ENCODE measurements around the gene ZNF385B. TPM values are rescaled to one million over a fixed set of nuclear protein-coding genes. Genes with fewer than 3 reads are reported as not detected.

Gene ZNF385B
- total and polyA plus RNA-seq, 10 of the 15 experiments (the other 5 are each of a cell fraction or from before 2014, with no cell fraction given), result not detected

DNA sequence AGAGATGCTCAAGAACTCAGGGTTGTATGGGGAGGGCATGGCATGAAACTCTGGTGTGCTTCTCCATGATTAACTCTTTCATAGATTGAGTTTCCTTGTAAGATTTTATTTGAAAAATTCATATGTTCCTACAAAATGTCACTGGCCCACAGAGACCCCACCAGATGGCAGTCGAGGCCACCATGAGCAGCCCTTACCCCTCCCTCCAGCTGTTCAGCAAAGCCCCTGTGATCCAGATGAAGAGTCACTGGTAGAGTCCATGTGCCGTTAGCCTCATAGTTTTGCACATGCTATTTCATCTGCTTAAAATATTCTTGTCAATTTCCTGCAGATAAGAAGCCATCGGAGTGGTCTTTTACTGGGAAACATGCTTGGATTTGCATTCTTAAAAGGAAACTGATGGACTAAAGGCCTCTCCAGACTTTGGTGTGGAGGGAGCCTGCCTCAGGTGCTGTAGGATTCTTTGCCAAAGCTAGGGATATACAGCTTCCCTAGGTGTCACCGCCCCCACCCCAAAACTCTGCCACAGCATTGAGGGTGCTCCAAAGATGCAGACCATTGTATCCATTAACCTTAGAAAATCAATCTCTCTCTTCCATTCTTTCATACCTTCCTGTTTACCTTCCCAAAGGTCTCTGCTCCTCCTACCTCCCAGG lies 18.8 kb downstream of the ZNF385B start:
- intact Hi-C loops (cut with micrococcal nuclease; ENCODE audit: unreplicated experiment) (loop anchor here (5.0 kb wide), 1 partner anchor 235 kb away; no protein-coding TSS in a partner anchor), in situ Hi-C loops (cut with MboI) (no loop called here)
- Histone ChIP-seq H4K20me1 (ENCODE audit: control insufficient read depth, insufficient read depth) (no peaks in the 10 kb centered on the region), H3K4me3 (no peak overlapping the region), H3K27ac (ENCODE audit: control insufficient read depth, insufficient read depth) (no peak overlapping the region), H3K9me3 (replicated peaks; ENCODE audit: control insufficient read depth, insufficient read depth, low read length) (no peaks in the 10 kb centered on the region), H3K36me3 (ENCODE audit: control insufficient read depth in 2 of 2, insufficient read depth in 2 of 2, low read length in 1 of 2) (no peaks in the 10 kb centered on the region), H3K4me2 (ENCODE audit: control insufficient read depth, insufficient read depth) (no peak overlapping the region), H3K27me3 (replicated peaks in 1 of 2; ENCODE audit: control insufficient read depth in 2 of 2, insufficient read depth in 2 of 2, low read length in 1 of 2) (no peaks in the 10 kb centered on the region; a peak in 2 of 4 replicates), H2AFZ (ENCODE audit: control insufficient read depth, low read depth, low read length) (no peak overlapping the region), H3K79me2 (ENCODE audit: control insufficient read depth, insufficient read depth, low read length) (no peaks in the 10 kb centered on the region), H3K9ac (ENCODE audit: control insufficient read depth, insufficient read depth, low read length) (no peak overlapping the region), H3K4me1 (ENCODE audit: control insufficient read depth, insufficient read depth, low read length) (no peaks in the 10 kb centered on the region)
- CTCF ChIA-PET, result no interaction called here
- ATAC-seq (peak; percentile 75), DNase-seq (ENCODE audit: low read depth, low spot score) (no peak), FAIRE-seq (no peak)
- SMC1A ChIA-PET (ENCODE audit: uncharacterized antibody, unreplicated experiment), result no interaction called here
- RAD21 ChIA-PET (ENCODE audit: unreplicated experiment), result interaction anchor here (0.9 kb wide), 1 partner anchor 64 kb away, joined by 3 read pairs; no protein-coding TSS in a partner anchor
- POLR2A ChIA-PET, result no interaction called here
- BruUV-seq (replicated peaks), result no TSS peak
- WGBS (ENCODE audit: insufficient coverage, insufficient replicate concordance, low lambda C conversion rate, missing lambda C conversion rate), result 31% methylated on average over 4 of the region's 4 CpGs
- no peak for TF ChIP-seq RB1 (IDR thresholded peaks at IDR 0.05; ENCODE audit: borderline replicate concordance)
- TF ChIP-seq NBN (IDR thresholded peaks at IDR 0.05), result no peak
- no peak for TF ChIP-seq CBX3 (IDR thresholded peaks at IDR 0.05; ENCODE audit: borderline replicate concordance, low read depth)
- peak; percentile 20; the same call in 1 of the 2 replicates for TF ChIP-seq SMC3 (IDR thresholded peaks at IDR 0.05; ENCODE audit: borderline replicate concordance, low read length)
- peak; percentile 64 for TF ChIP-seq RAD21 (IDR thresholded peaks at IDR 0.05; ENCODE audit: insufficient read depth, low read depth, low read length)
- TF ChIP-seq, protein P1, sequence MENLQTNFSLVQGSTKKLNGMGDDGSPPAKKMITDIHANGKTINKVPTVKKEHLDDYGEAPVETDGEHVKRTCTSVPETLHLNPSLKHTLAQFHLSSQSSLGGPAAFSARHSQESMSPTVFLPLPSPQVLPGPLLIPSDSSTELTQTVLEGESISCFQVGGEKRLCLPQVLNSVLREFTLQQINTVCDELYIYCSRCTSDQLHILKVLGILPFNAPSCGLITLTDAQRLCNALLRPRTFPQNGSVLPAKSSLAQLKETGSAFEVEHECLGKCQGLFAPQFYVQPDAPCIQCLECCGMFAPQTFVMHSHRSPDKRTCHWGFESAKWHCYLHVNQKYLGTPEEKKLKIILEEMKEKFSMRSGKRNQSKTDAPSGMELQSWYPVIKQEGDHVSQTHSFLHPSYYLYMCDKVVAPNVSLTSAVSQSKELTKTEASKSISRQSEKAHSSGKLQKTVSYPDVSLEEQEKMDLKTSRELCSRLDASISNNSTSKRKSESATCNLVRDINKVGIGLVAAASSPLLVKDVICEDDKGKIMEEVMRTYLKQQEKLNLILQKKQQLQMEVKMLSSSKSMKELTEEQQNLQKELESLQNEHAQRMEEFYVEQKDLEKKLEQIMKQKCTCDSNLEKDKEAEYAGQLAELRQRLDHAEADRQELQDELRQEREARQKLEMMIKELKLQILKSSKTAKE (IDR thresholded peaks at IDR 0.05; ENCODE audit: low read depth, poor library complexity, severe bottlenecking), result no peak
- TF ChIP-seq, protein P2, sequence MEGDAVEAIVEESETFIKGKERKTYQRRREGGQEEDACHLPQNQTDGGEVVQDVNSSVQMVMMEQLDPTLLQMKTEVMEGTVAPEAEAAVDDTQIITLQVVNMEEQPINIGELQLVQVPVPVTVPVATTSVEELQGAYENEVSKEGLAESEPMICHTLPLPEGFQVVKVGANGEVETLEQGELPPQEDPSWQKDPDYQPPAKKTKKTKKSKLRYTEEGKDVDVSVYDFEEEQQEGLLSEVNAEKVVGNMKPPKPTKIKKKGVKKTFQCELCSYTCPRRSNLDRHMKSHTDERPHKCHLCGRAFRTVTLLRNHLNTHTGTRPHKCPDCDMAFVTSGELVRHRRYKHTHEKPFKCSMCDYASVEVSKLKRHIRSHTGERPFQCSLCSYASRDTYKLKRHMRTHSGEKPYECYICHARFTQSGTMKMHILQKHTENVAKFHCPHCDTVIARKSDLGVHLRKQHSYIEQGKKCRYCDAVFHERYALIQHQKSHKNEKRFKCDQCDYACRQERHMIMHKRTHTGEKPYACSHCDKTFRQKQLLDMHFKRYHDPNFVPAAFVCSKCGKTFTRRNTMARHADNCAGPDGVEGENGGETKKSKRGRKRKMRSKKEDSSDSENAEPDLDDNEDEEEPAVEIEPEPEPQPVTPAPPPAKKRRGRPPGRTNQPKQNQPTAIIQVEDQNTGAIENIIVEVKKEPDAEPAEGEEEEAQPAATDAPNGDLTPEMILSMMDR (IDR thresholded peaks at IDR 0.05 in 2 of 3, conservative IDR thresholded peaks at IDR 0.05 in 1 of 3; ENCODE audit: control insufficient read depth in 2 of 3, extremely low read depth in 1 of 3, insufficient read depth in 1 of 3, low read depth in 3 of 3, low read length in 3 of 3), result peak; percentile 33 to 42 (median 39); a peak in 4 of 6 replicates
- TF ChIP-seq, protein P3, sequence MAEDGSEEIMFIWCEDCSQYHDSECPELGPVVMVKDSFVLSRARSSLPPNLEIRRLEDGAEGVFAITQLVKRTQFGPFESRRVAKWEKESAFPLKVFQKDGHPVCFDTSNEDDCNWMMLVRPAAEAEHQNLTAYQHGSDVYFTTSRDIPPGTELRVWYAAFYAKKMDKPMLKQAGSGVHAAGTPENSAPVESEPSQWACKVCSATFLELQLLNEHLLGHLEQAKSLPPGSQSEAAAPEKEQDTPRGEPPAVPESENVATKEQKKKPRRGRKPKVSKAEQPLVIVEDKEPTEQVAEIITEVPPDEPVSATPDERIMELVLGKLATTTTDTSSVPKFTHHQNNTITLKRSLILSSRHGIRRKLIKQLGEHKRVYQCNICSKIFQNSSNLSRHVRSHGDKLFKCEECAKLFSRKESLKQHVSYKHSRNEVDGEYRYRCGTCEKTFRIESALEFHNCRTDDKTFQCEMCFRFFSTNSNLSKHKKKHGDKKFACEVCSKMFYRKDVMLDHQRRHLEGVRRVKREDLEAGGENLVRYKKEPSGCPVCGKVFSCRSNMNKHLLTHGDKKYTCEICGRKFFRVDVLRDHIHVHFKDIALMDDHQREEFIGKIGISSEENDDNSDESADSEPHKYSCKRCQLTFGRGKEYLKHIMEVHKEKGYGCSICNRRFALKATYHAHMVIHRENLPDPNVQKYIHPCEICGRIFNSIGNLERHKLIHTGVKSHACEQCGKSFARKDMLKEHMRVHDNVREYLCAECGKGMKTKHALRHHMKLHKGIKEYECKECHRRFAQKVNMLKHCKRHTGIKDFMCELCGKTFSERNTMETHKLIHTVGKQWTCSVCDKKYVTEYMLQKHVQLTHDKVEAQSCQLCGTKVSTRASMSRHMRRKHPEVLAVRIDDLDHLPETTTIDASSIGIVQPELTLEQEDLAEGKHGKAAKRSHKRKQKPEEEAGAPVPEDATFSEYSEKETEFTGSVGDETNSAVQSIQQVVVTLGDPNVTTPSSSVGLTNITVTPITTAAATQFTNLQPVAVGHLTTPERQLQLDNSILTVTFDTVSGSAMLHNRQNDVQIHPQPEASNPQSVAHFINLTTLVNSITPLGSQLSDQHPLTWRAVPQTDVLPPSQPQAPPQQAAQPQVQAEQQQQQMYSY (CRISPR knock-in tag; IDR thresholded peaks at IDR 0.05), result no peak
